ENCODE results near the gene LMF1.
"Not testable (repeated sequence)": the region's sequence is repeated elsewhere in the genome, so short reads cannot be mapped to it uniquely, and the experiment has no call there.

LMF1 gene

GRCh38 chr16:948767-949166 is 22.0 kb downstream of the LMF1 start:
- DNase-seq (ENCODE audit: low read depth), result not testable (repeated sequence)

GRCh38 chr16:947922-948303 is 22.9 kb downstream of the LMF1 start:
- not testable (repeated sequence) for DNase-seq (ENCODE audit: low read depth)

GRCh38 chr16:947255-947921 is 23.4 kb downstream of the LMF1 start:
- DNase-seq (ENCODE audit: low read depth), result no peak

DNA sequence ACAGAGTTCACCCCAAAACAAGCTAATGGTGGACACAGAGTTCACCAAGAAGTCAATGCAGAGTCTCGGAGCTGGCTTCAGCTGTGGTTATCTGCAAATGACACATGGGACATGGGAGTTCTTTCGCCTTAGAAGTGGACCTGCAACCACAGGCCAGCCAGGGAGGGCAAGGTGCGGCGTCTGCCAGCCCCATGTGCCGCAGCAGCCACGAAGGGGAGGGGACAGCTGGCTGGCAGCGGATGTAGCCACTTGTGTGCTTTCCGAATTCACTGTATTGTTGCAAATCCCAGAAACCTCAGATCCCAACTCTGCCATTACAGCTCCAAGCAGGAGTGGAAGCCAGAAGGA is 24.8 kb downstream of the LMF1 start:
- DNase-seq (ENCODE audit: low read depth), result no peak

- no peak for DNase-seq (ENCODE audit: low read depth)
Measured at GRCh38 chr16:945271-946047, 25.3 kb downstream of the LMF1 start.

DNA sequence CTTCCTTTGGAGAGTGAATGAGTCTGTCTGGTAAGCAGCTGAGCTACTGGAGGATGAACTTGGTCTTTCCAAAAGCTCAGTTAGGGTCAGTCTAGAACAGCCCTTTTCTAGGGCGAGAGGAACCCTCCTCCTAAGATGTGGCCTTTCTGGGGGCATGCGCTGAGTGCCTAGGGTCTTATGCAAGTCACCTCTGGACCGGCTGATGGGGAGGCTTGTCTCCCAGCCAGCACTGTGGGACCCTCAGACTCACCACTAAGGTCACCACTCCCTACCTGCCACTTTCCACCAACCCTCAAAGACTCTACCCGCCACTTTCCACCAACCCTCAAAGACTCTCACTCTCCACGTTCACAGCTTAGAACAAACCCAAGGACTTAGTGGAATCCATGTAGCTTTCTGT is 26.8 kb downstream of the LMF1 start:
- DNase-seq (ENCODE audit: low read depth), result no peak

GRCh38 chr16:942436-943060 is 28.2 kb downstream of the LMF1 start:
- DNase-seq (ENCODE audit: low read depth), result no peak

DNA sequence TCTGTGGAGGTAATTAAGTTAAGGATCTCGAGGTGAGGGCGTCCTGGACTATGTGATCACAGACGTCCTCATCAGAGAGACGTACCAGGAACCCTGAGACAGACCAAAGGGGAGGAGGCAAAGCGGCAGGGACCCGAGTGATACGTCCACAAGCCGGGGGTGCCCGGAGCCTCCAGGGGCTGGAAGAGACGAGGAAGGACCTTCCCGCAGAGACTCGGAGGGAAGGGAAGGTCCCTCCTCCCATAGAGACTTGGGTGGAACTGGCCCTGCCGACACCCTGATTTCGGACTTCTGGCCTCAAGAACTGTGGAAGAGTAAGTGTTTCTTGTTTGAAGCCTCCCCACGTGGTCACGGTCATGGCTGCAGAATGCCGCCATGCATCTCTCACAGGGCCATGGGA is 30.8 kb downstream of the LMF1 start:
- no peak for DNase-seq (ENCODE audit: low read depth)

DNA sequence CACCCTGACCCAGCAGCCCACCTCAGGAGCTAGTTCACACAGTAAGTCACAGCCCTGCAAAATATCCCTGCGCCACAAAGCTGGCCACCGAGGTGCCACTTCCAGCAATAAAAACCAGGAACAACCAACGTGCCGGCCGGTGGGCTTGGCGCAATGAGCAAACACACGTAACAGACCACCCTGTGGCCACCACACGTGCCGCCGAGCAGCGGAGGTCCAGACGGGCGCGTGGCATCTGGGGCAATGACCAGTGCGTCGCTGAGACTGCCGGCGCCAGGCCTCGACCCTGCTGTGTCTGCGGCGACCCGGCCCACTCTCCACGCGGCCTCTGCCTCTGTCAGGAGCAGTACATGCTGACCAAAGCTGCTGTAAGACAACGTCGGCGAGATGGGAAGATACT is 31.5 kb downstream of the LMF1 start:
- no peak for DNase-seq (ENCODE audit: low read depth)

GRCh38 chr16:938752-939151 is 32.0 kb downstream of the LMF1 start:
- no peak for DNase-seq (ENCODE audit: low read depth)

DNA sequence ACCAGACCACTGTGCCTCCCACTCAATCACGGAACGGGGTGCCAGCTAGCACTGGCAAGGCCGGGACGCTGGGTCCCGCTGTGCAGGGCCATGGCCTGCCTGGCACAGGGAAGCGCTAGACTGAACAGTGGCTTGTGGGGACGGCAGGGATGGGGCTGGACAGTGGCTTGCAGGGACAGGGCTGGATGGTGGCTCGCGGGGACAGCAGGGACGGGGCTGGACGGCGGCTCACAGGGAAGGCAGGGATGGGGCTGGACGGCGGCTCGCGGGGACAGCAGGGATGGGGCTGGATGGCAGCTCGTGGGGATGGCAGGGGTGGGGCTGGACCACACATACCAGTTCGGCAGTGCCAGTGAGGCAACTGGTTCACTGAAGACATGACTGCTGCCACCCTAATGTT is 32.6 kb downstream of the LMF1 start:
- no peak for DNase-seq (ENCODE audit: low read depth)

GRCh38 chr16:937723-938122 is 33.1 kb downstream of the LMF1 start:
- no peak for DNase-seq (ENCODE audit: low read depth)

- DNase-seq (ENCODE audit: low read depth), result no peak
Measured at GRCh38 chr16:937311-937710, 33.5 kb downstream of the LMF1 start.

DNA sequence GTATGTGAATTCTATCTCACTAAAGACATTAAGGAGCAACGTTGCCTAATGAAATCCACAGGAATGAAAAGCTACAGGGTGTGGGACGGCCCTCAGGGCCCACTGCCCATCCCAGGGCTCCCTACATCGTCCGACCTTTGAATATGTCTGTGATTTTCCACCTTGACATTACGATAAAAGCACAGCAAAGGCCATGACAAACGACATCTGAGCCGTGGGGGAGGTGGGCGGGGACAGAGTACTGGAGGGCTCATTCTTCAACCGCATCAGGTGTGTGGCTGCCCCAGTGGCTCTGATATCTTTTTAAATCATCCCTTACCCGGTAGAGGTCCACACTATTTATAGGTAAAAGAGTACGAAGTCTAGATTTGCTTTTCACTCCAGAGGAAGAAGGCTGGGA is 35.1 kb downstream of the LMF1 start:
- no peak for DNase-seq (ENCODE audit: low read depth)

- DNase-seq (ENCODE audit: low read depth), result no peak
Measured at GRCh38 chr16:934178-934577, 36.6 kb downstream of the LMF1 start.

GRCh38 chr16:933581-933980 is 37.2 kb downstream of the LMF1 start:
- no peak for DNase-seq (ENCODE audit: low read depth)

DNA sequence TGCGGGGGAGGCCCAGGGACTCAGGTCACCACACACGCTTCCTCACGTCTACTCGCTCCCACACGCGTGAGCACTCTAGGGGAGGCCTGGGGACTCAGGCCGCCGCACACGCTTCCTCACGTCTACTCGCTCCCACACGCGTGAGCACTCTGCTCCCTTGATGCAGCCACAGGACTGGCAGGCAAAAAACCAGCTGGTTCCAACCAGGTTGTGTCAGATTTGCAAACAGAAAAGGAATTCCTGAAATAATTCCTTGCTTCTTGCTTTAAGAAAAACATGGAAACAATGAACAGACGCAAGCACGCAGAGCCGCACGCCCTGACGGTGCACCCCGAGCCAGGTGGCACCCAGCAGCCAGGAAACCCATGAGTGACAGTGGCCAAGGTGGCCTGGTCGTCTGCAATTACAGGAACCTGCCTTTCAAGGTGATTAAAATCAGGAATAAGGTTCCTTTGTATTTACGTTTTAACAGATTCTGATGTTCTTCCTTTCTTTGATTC is 37.9 kb downstream of the LMF1 start:
- no peak for DNase-seq (ENCODE audit: low read depth)

DNA sequence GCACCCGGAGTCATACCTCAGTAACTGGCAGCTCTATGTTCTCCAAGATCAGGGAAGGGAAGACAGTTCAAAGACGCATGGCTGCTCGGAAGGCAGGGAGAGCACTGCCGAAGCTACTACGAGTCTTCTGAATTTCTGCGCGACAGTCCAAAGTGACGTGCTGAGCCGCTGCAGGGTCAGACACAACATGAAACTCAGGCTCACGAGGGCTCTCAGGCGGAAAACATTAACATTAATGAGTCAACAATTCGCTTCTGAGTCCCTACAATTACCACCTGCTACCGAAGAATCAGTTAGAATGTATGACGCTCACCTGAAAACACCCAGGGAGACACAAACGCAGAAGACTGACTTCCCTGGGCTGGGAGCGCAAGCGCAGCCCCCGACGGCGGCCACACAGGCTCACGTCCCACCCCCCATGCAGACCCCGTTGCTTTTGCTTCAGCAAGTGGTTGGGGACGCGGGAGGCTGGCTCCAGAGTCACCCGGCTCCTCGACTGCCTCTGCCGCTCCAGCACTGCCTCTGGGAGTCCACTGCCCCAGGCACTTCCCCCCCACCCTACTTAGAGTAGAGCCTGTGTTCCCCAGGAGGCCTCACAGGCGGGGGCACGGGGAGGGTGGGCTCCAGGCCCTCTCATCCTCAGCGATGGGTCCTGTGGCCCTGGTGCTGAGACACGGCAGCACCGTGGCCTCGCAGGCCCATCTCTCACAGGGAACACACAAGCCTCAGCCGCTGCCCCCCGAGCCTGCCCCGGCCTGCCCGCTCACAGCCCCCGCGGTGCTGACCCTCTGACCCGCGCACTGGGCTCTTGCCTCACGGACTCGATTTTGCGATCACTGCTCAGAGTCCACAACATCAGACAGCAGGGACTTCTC is 38.9 kb downstream of the LMF1 start:
- DNase-seq (ENCODE audit: low read depth), result no peak

DNA sequence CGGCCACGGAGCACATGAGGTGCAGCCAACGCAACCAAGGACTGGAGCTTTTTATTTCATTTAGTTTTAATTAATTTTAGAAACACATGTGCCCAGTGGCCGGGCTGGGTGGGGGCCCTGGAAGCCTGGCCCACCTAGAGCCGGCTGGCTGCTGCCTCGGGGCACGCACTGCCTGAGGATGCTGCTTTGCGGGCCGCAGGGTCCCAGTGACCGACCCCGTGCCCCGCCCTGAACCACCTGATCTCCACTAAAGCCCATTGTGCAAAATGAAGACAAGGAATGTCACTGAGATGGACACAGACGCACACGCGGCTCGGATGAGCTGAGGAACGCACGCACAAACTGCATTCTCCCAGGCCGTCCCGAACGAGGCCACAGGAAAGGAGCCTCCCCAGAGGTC is 39.6 kb downstream of the LMF1 start:
- no peak for DNase-seq (ENCODE audit: low read depth)

DNA sequence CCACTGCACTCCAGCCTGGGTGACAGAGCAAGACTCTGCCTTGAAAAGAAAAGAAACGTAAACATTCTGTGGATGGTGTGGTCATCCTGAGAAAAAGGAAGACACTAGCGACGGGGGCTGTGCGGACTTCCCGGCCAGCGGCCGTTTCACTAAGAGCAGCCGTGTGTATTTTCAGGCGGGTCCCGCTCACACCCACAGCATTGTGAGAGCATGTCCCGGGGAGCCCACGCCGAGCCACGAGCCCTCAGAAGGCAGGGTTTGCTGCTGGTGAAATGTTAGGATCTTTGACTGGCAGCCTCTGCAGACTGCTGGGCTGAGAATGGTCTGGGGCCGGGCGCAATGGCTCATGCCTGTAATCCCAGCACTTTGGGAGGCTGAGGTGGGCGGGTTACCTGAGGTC is 40.3 kb downstream of the LMF1 start:
- no peak for DNase-seq (ENCODE audit: low read depth)

DNA sequence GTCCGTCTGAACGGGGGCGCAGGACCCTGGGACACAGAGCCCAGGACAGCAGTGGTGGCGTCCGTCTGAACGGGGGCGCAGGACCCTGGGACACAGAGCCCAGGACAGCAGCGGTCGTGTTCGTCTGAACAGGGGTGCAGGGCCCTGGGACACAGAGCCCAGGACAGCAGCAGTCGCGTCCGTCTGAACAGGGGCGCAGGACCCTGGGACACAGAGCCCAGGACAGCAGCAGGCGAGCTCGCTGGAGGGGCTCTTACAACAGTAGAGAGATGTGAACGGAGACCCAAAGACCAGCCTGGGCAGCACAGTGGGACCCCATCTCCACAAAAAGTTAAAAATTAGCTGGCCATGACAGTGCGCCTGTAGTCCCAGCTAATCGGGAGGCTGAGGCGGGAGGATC is 40.7 kb downstream of the LMF1 start:
- DNase-seq (ENCODE audit: low read depth), result no peak
